ENCODE data around the gene KCNQ1OT1. TPM values are rescaled to one million over a fixed set of nuclear protein-coding genes. Genes with fewer than 3 reads are reported as not detected.

Gene KCNQ1OT1
- total and polyA plus RNA-seq, 9 of the 15 experiments (the other 6 are each of a cell fraction or from before 2014, with no cell fraction given): 0.04 to 2.3 (median 0.74) TPM

- CTCF ChIA-PET (ENCODE audit: low intra/inter-chr PET ratio): no interaction called here
- POLR2A ChIA-PET: interaction anchor here (0.6 kb wide), 2 partner anchors 16 to 188 kb away, joined by 3 read pairs; no protein-coding TSS in a partner anchor
- intact Hi-C loops (cut with micrococcal nuclease) (no loop called here), in situ Hi-C loops (cut with MboI) (no loop called here)
- Histone ChIP-seq H3K27ac (ENCODE audit: extremely low read depth, low read depth, low read length) (no peak overlapping the region), H4K20me1 (replicated peaks; ENCODE audit: control insufficient read depth, insufficient read depth, low read length) (no peaks in the 10 kb centered on the region), H2AFZ (ENCODE audit: low read depth, low read length) (peak overlapping the region; percentile 88), H3K36me3 (ENCODE audit: control insufficient read depth, insufficient read depth, low read length) (no peaks in the 10 kb centered on the region), H3K9me3 (replicated peaks; ENCODE audit: control insufficient read depth, insufficient read depth, low read depth, low read length) (no peaks in the 10 kb centered on the region), H3K79me2 (ENCODE audit: control insufficient read depth, insufficient read depth, low read length) (no peaks in the 10 kb centered on the region), H3K9ac (ENCODE audit: insufficient read depth in 1 of 2, low read depth in 2 of 2, low read length in 2 of 2) (peak overlapping the region; percentile 23 to 86; a peak in 3 of 4 replicates), H3K27me3 (ENCODE audit: control insufficient read depth in 2 of 2, insufficient read depth in 2 of 2, low read length in 2 of 2) (no peaks in the 10 kb centered on the region), H3K4me1 (replicated peaks in 1 of 2; ENCODE audit: control insufficient read depth in 2 of 2, insufficient read depth in 2 of 2, low read length in 2 of 2) (peaks cover 43 to 68% of the 10 kb centered on the region in 2 experiments), H3K4me3 (no peak overlapping the region), H3K9me1 (ENCODE audit: control insufficient read depth, insufficient read depth, low read length) (no peaks in the 10 kb centered on the region), H3K4me2 (ENCODE audit: insufficient read depth, low read length) (peak overlapping the region; percentile 10; the same call in 1 of the 2 replicates)
- 53% methylated on average over 15 of the region's 17 CpGs for WGBS (ENCODE audit: insufficient coverage, low coverage, missing lambda C conversion rate)
- ATAC-seq (peak; percentile 15; the same call in 2 of the 3 replicates), FAIRE-seq (no peak), DNase-seq (ENCODE audit: extremely low read depth in 1 of 4, low spot score in 3 of 4) (peak; percentile 49 to 57 (median 50))
- no TSS peak for BruUV-seq (replicated peaks)
- no peak for TF ChIP-seq CEBPZ (IDR thresholded peaks at IDR 0.05; ENCODE audit: borderline replicate concordance, low read depth, low read length)
- no peak for TF ChIP-seq DMBX1 (CRISPR knock-in tag; IDR thresholded peaks at IDR 0.05; ENCODE audit: borderline replicate concordance)
- TF ChIP-seq, protein P1, sequence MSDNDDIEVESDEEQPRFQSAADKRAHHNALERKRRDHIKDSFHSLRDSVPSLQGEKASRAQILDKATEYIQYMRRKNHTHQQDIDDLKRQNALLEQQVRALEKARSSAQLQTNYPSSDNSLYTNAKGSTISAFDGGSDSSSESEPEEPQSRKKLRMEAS (CRISPR knock-in tag; IDR thresholded peaks at IDR 0.05): no peak
- no peak for TF ChIP-seq ZNF277 (CRISPR knock-in tag; IDR thresholded peaks at IDR 0.05; ENCODE audit: borderline replicate concordance)
- no peak for TF ChIP-seq FIP1L1 (IDR thresholded peaks at IDR 0.05; ENCODE audit: low read depth, low read length, poor library complexity, severe bottlenecking)
- no peak for TF ChIP-seq GATA2 (CRISPR knock-in tag; IDR thresholded peaks at IDR 0.05)
- TF ChIP-seq ARID1B (IDR thresholded peaks at IDR 0.05): peak; percentile 48
- no peak for TF ChIP-seq ZBTB8A (IDR thresholded peaks at IDR 0.05; ENCODE audit: partially characterized antibody)
- 0 out of 2 replicates have a peak, but pooled peaks have one; percentile 23 for TF ChIP-seq ZEB2 (IDR thresholded peaks at IDR 0.05)
- TF ChIP-seq, protein P2, sequence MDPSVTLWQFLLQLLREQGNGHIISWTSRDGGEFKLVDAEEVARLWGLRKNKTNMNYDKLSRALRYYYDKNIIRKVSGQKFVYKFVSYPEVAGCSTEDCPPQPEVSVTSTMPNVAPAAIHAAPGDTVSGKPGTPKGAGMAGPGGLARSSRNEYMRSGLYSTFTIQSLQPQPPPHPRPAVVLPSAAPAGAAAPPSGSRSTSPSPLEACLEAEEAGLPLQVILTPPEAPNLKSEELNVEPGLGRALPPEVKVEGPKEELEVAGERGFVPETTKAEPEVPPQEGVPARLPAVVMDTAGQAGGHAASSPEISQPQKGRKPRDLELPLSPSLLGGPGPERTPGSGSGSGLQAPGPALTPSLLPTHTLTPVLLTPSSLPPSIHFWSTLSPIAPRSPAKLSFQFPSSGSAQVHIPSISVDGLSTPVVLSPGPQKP (CRISPR knock-in tag; IDR thresholded peaks at IDR 0.05): no peak
- TF ChIP-seq RB1 (IDR thresholded peaks at IDR 0.05; ENCODE audit: low read depth): no peak
- no peak for TF ChIP-seq DDX20 (tag; IDR thresholded peaks at IDR 0.05; ENCODE audit: low read depth)
- no peak for TF ChIP-seq SREBF2 (CRISPR knock-in tag; IDR thresholded peaks at IDR 0.05)
Observed at GRCh38 chr11:2740275-2740940, 40.6 kb upstream of the KCNQ1OT1 start.
